Stimulated activated naive CD8-positive, alpha-beta T cell treated with anti-CD3 and anti-CD28 coated beads, Interleukin-15, Interleukin-2, amounts not matched to agents 100 ng/mL and 50 ng/mL, for 24 hours (primary cell): Measurements from ENCODE around the gene KIF3A.
"Not testable (repeated sequence)": the region's sequence is repeated elsewhere in the genome, so short reads cannot be mapped to it uniquely, and the experiment has no call there.

Experiments
- H3K27ac Mint-ChIP-seq: one replicate; pipeline ENCODE4 v1.8.0; 2021; ENCODE audit warnings: mild to moderate bottlenecking, mixed read lengths
- H3K27me3 Mint-ChIP-seq: one replicate; pipeline ENCODE4 v1.8.0; 2021; ENCODE audit warnings: mixed read lengths
- H3K36me3 Mint-ChIP-seq: one replicate; pipeline ENCODE4 v1.8.0; 2021; ENCODE audit warnings: low read depth, mixed read lengths
- H3K4me1 Mint-ChIP-seq: one replicate; pipeline ENCODE4 v1.8.0; 2021; ENCODE audit warnings: low read depth, mixed read lengths
- H3K4me3 Mint-ChIP-seq: one replicate; pipeline ENCODE4 v1.8.0; 2021; ENCODE audit warnings: mild to moderate bottlenecking, mixed read lengths
- H3K9me3 Mint-ChIP-seq: one replicate; pipeline ENCODE4 v1.8.0; 2021; ENCODE audit warnings: mixed read lengths

The KIF3A gene

DNA sequence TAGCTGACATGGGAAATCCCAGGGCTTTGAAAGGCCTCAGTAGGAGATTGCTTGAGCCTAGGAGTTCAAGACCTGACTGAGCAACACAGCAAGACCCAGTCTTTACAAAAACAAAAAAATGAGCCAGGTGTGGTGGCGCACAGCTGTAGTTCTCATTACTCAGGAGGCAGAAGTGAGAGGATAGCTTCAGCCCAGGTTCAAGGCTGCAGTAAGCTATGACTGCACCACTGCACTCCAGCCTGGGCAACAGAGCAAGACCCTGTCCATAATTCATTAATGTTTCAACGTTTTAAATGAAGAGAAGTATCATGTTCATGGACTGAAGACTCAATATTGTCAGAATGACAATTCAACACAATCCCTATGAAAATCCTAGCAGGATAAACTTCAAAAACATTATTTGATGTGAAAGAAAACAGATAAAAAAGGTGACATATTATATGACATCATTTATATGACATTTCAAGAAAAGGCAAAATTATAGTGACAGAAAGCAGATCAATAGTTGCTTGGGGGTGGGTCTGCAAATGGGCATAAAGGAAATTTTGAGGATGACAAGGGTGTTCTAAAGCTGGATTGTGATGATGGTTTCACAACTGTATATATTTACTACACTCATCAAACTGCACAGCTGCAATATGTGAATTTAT lies 3.7 kb downstream of the KIF3A start:
- no peaks in the 10 kb centered on the region for H3K9me3 Mint-ChIP-seq
- H3K27ac Mint-ChIP-seq = no peak overlapping the region
- no peak overlapping the region for H3K4me3 Mint-ChIP-seq
- peaks cover 13% of the 10 kb centered on the region for H3K36me3 Mint-ChIP-seq
- H3K4me1 Mint-ChIP-seq = peaks cover 32% of the 10 kb centered on the region
- no peaks in the 10 kb centered on the region for H3K27me3 Mint-ChIP-seq

GRCh38 chr5:132729896-132730295 lies 7.5 kb downstream of the KIF3A start:
- no peaks in the 10 kb centered on the region for H3K9me3 Mint-ChIP-seq
- no peak overlapping the region for H3K4me3 Mint-ChIP-seq
- no peak overlapping the region for H3K27ac Mint-ChIP-seq
- H3K27me3 Mint-ChIP-seq = no peaks in the 10 kb centered on the region
- H3K36me3 Mint-ChIP-seq = peaks cover 18% of the 10 kb centered on the region
- peaks cover 5% of the 10 kb centered on the region for H3K4me1 Mint-ChIP-seq

- no peak overlapping the region for H3K4me3 Mint-ChIP-seq
- no peaks in the 10 kb centered on the region for H3K27me3 Mint-ChIP-seq
- peaks cover 28% of the 10 kb centered on the region for H3K36me3 Mint-ChIP-seq
- H3K4me1 Mint-ChIP-seq = no peaks in the 10 kb centered on the region
- H3K27ac Mint-ChIP-seq = no peak overlapping the region
- H3K9me3 Mint-ChIP-seq = no peaks in the 10 kb centered on the region
Measured at GRCh38 chr5:132725745-132726144, 11.6 kb downstream of the KIF3A start.

DNA sequence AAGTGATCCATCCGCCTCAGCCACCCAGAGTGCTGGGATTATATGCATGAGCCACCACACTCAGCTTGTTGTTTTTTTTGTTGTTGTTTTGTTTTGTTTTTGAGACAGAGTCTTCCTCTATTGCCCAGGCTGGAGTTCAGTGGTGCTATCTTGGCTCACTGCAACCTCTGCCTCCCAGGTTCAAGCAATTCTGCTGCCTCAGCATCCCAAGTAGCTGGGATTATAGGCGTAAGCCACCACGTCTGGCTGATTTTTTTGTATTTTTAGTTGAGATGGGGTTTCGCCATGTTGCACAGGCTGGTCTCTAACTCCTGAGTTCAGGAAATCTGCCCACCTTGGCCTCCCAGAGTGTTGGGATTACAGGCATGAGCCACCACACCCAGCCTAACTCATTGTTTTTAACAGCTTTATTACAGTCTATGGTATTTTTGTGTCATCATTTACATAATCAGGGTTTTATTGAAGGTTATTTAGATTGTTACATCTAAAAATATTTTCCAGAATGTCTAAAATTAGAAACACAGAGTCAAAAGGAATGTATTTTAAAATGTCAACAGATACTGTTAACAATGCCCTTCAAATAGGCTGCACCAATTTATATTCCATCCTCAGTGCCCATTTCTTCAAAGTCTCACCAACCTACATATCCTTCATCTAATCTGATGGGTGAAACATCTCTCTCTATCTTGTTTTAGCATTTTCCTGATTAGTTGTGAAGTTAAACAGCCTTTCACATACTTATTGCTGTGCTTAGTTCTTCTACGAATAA lies 18.6 kb downstream of the KIF3A start:
- no peak overlapping the region for H3K27ac Mint-ChIP-seq

GRCh38 chr5:132714456-132715307 lies 22.7 kb downstream of the KIF3A start:
- Mint-ChIP-seq H3K4me3 (no peak overlapping the region), H3K36me3 (peaks cover 7% of the 10 kb centered on the region), H3K4me1 (peaks cover 12% of the 10 kb centered on the region), H3K9me3 (no peaks in the 10 kb centered on the region), H3K27ac (no peak overlapping the region), H3K27me3 (no peaks in the 10 kb centered on the region)

More for the DNA sequence above, 18.6 kb downstream of the KIF3A start:
- H3K4me1 Mint-ChIP-seq = peaks cover 12% of the 10 kb centered on the region
- H3K4me3 Mint-ChIP-seq = no peak overlapping the region
- H3K27me3 Mint-ChIP-seq = no peaks in the 10 kb centered on the region
- H3K9me3 Mint-ChIP-seq = no peaks in the 10 kb centered on the region
- H3K36me3 Mint-ChIP-seq = peaks cover 12% of the 10 kb centered on the region

DNA sequence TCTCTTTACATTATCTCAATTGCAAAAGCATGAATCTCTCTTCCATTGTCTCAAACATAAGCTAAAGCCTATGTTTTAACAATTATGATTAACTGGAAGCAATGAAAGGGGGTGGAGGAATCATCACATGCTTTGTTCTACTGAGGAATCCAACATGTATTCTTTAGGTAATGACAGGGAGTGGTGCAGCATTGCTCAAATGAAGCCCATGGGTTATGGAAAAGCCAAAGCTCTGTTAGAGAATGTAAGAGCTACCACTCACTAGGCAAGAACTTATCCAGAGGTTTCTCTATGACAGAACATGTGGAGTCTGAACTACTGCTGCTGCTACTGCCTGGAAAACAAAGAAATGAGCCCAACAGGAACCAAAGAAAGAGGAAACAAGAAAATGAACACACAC lies 28.7 kb downstream of the KIF3A start:
- H3K36me3 Mint-ChIP-seq = peaks cover 13% of the 10 kb centered on the region
- no peaks in the 10 kb centered on the region for H3K4me1 Mint-ChIP-seq
- H3K27me3 Mint-ChIP-seq = no peaks in the 10 kb centered on the region
- no peak overlapping the region for H3K4me3 Mint-ChIP-seq
- H3K27ac Mint-ChIP-seq = no peak overlapping the region
- H3K9me3 Mint-ChIP-seq = no peaks in the 10 kb centered on the region

DNA sequence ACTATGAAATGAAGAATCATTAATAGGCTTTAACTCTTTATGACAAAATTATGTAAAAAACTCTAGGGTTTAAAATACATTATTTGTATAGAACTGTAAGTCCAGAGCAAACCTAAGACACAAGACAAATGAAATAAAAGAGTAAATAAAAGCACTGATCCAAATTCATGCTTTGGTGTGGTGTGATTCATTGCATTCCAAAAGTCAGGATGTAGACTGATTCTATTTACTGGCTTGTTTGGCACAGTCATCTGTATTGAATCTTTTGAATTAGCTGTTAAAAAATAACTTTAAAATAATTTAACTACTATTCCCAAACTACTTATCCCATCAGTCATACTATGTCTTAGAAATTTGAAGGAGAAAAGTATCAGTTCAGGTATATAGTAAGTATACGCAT lies 32.5 kb downstream of the KIF3A start:
- Mint-ChIP-seq H3K36me3 (peaks cover 37% of the 10 kb centered on the region), H3K4me3 (no peak overlapping the region), H3K4me1 (no peaks in the 10 kb centered on the region), H3K27ac (no peak overlapping the region), H3K9me3 (no peaks in the 10 kb centered on the region), H3K27me3 (no peaks in the 10 kb centered on the region)

- H3K36me3 Mint-ChIP-seq = peaks cover 28% of the 10 kb centered on the region
- H3K27ac Mint-ChIP-seq = no peak overlapping the region
- H3K27me3 Mint-ChIP-seq = no peaks in the 10 kb centered on the region
- H3K9me3 Mint-ChIP-seq = no peaks in the 10 kb centered on the region
- H3K4me1 Mint-ChIP-seq = peaks cover 6% of the 10 kb centered on the region
- H3K4me3 Mint-ChIP-seq = no peak overlapping the region
Measured at GRCh38 chr5:132695956-132696355, 41.4 kb downstream of the KIF3A start.

GRCh38 chr5:132692632-132692967 lies 44.7 kb downstream of the KIF3A start:
- Mint-ChIP-seq H3K4me1 (peaks cover 27% of the 10 kb centered on the region), H3K9me3 (no peaks in the 10 kb centered on the region), H3K36me3 (peaks cover 9% of the 10 kb centered on the region), H3K4me3 (no peak overlapping the region), H3K27me3 (no peaks in the 10 kb centered on the region), H3K27ac (no peak overlapping the region)

- Mint-ChIP-seq H3K27ac (peak overlapping the region; percentile 43), H3K4me1 (peaks cover 27% of the 10 kb centered on the region)
- H3K27me3 Mint-ChIP-seq, H3K4me3 Mint-ChIP-seq, H3K9me3 Mint-ChIP-seq, H3K36me3 Mint-ChIP-seq: not testable (repeated sequence)
Measured at GRCh38 chr5:132691755-132692631, 45.4 kb downstream of the KIF3A start.

DNA sequence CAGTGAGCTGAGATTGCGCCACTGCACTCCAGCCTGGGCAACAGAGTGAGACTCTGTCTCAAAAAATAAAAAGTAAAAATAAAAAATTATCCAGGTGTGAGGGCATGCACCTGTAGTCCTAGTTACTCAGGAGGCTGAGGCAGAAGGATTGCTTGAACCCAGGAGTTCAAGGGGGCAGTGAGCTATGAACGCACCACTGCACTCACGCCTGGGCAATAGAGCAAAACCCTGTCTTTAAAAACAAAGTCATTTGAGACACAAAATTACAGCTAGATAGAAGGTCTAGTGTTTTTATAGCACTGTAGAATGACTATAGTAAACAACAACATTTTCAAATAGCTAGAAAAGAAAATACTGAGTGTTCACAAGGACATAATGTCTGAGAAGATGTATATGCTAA lies 47.2 kb downstream of the KIF3A start:
- peaks cover 33% of the 10 kb centered on the region for H3K4me1 Mint-ChIP-seq
- no peak overlapping the region for H3K27ac Mint-ChIP-seq
- H3K4me3 Mint-ChIP-seq = no peak overlapping the region

GRCh38 chr5:132689513-132689912 lies 47.8 kb downstream of the KIF3A start:
- H3K4me3 Mint-ChIP-seq = no peak overlapping the region
- H3K36me3 Mint-ChIP-seq = peaks cover 5% of the 10 kb centered on the region
- H3K9me3 Mint-ChIP-seq = no peaks in the 10 kb centered on the region
- H3K27me3 Mint-ChIP-seq = no peaks in the 10 kb centered on the region
- H3K27ac Mint-ChIP-seq = no peak overlapping the region
- H3K4me1 Mint-ChIP-seq = peaks cover 39% of the 10 kb centered on the region

More for the DNA sequence above, 47.2 kb downstream of the KIF3A start:
- no peaks in the 10 kb centered on the region for H3K27me3 Mint-ChIP-seq
- peaks cover 5% of the 10 kb centered on the region for H3K36me3 Mint-ChIP-seq
- no peaks in the 10 kb centered on the region for H3K9me3 Mint-ChIP-seq

GRCh38 chr5:132688536-132689339 lies 48.6 kb downstream of the KIF3A start:
- peak overlapping the region; percentile 22 for H3K4me3 Mint-ChIP-seq
- peak overlapping the region; percentile 66 for H3K27ac Mint-ChIP-seq
- H3K4me1 Mint-ChIP-seq = peaks cover 43% of the 10 kb centered on the region
- no peaks in the 10 kb centered on the region for H3K27me3 Mint-ChIP-seq
- H3K9me3 Mint-ChIP-seq = no peaks in the 10 kb centered on the region
- H3K36me3 Mint-ChIP-seq = peaks cover 5% of the 10 kb centered on the region

DNA sequence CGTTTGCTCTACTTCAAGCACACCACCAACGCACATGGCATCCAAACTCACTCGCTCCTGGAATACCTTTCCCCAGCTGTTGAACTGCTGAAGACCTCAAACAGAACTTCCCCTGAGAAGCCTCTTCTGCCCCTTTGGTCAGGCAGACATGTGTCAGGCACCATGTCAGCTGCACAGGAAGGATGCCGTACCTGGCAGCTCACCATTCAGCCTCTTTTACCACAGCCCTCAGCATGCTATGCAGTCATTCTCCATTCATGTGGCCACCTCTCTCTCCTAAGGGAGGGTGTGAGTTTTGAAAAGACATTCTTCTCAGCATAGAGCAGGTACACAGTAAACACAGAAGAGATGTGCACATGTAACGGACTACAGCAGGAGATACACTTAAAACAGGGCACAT lies 49.4 kb downstream of the KIF3A start:
- peaks cover 5% of the 10 kb centered on the region for H3K36me3 Mint-ChIP-seq
- peaks cover 43% of the 10 kb centered on the region for H3K4me1 Mint-ChIP-seq
- H3K27me3 Mint-ChIP-seq = no peaks in the 10 kb centered on the region
- H3K9me3 Mint-ChIP-seq = no peaks in the 10 kb centered on the region
- H3K4me3 Mint-ChIP-seq = peak overlapping the region; percentile 32
- peak overlapping the region; percentile 71 for H3K27ac Mint-ChIP-seq
